ENCODE results near the gene DRC3. TPM values are rescaled to one million over a fixed set of nuclear protein-coding genes. Genes with fewer than 3 reads are reported as not detected.
A peak's percentile ranks its signal among the peaks of the same experiment; 100 is the strongest.

Gene DRC3
- total and polyA plus RNA-seq, 2 donors (not counting 3 experiments of a cell fraction or from before 2014, with no cell fraction given): 1.6 to 2.9 TPM

GRCh38 chr17:18004884-18005305 lies 32.2 kb downstream of the DRC3 start:
- FAIRE-seq (no peak), DNase-seq (ENCODE audit: low read depth, low spot score) (no peak)
- Histone ChIP-seq H3K9me1 (replicated peaks; ENCODE audit: control insufficient read depth, extremely low read depth, insufficient read depth, low read length) (no peaks in the 10 kb centered on the region), H3K27me3 (ENCODE audit: control insufficient read depth in 2 of 2, insufficient read depth in 2 of 2, low read length in 2 of 2) (no peaks in the 10 kb centered on the region), H3K9ac (replicated peaks; ENCODE audit: extremely low read depth, insufficient read depth, low read length) (no peak overlapping the region), H3K27ac (ENCODE audit: insufficient read depth, low read depth, low read length) (no peak overlapping the region), H3K9me3 (replicated peaks; ENCODE audit: control insufficient read depth, insufficient read depth, low read length) (no peaks in the 10 kb centered on the region), H3K4me2 (ENCODE audit: insufficient read depth, low read length) (no peak overlapping the region), H3K4me3 (replicated peaks in 1 of 3; ENCODE audit: insufficient read depth in 1 of 3, low read depth in 1 of 3, low read length in 3 of 3) (no peak overlapping the region), H3K4me1 (ENCODE audit: control insufficient read depth, extremely low read depth, insufficient read depth, low read length) (no peaks in the 10 kb centered on the region), H3K79me2 (ENCODE audit: control insufficient read depth, insufficient read depth, low read length) (no peaks in the 10 kb centered on the region), H4K20me1 (replicated peaks; ENCODE audit: control insufficient read depth, extremely low read depth, insufficient read depth, low read length) (no peaks in the 10 kb centered on the region), H3K36me3 (ENCODE audit: control insufficient read depth in 2 of 2, extremely low read depth in 1 of 2, insufficient read depth in 2 of 2, low read length in 2 of 2) (no peaks in the 10 kb centered on the region), H2AFZ (ENCODE audit: low read depth, low read length) (no peak overlapping the region)
- POLR2A ChIA-PET: no interaction called here
- dilution Hi-C loops (cut with MboI; ENCODE audit: extremely low pct_ligation_motif_present, low sequenced_read_pairs) (no loop called here), intact Hi-C loops (cut with micrococcal nuclease) (no loop called here)
- TF ChIP-seq JUN (IDR thresholded peaks at IDR 0.05; ENCODE audit: borderline replicate concordance, insufficient read depth, insufficient read length, low read depth): no peak
- TF ChIP-seq CTCF (IDR thresholded peaks at IDR 0.05; ENCODE audit: extremely low read depth in 1 of 2, insufficient read depth in 1 of 2, low read depth in 1 of 2, low read length in 2 of 2): peak in 1 of 2 donors; percentile 18
- BruUV-seq (replicated peaks): no TSS peak
- CTCF ChIA-PET: interaction anchor here (1.1 to 1.8 kb wide), 4 partner anchors 12 to 114 kb away, joined by 3 to 6 read pairs (median 4); no protein-coding TSS in a partner anchor

GRCh38 chr17:18005496-18005895 lies 32.8 kb downstream of the DRC3 start:
- Histone ChIP-seq H3K9ac (replicated peaks; ENCODE audit: extremely low read depth, insufficient read depth, low read length) (no peak overlapping the region), H3K27ac (ENCODE audit: insufficient read depth, low read depth, low read length) (no peak overlapping the region), H3K9me1 (replicated peaks; ENCODE audit: control insufficient read depth, extremely low read depth, insufficient read depth, low read length) (no peaks in the 10 kb centered on the region), H2AFZ (ENCODE audit: low read depth, low read length) (no peak overlapping the region), H3K79me2 (ENCODE audit: control insufficient read depth, insufficient read depth, low read length) (no peaks in the 10 kb centered on the region), H3K4me1 (ENCODE audit: control insufficient read depth, extremely low read depth, insufficient read depth, low read length) (no peaks in the 10 kb centered on the region), H3K4me3 (replicated peaks in 1 of 3; ENCODE audit: insufficient read depth in 1 of 3, low read depth in 1 of 3, low read length in 3 of 3) (no peak overlapping the region), H3K4me2 (ENCODE audit: insufficient read depth, low read length) (no peak overlapping the region), H3K27me3 (ENCODE audit: control insufficient read depth in 2 of 2, insufficient read depth in 2 of 2, low read length in 2 of 2) (no peaks in the 10 kb centered on the region), H3K36me3 (ENCODE audit: control insufficient read depth in 2 of 2, extremely low read depth in 1 of 2, insufficient read depth in 2 of 2, low read length in 2 of 2) (no peaks in the 10 kb centered on the region), H4K20me1 (replicated peaks; ENCODE audit: control insufficient read depth, extremely low read depth, insufficient read depth, low read length) (no peaks in the 10 kb centered on the region), H3K9me3 (replicated peaks; ENCODE audit: control insufficient read depth, insufficient read depth, low read length) (no peaks in the 10 kb centered on the region)
- DNase-seq (ENCODE audit: low read depth, low spot score) (no peak), FAIRE-seq (no peak)
- dilution Hi-C loops (cut with MboI; ENCODE audit: extremely low pct_ligation_motif_present, low sequenced_read_pairs): no loop called here
- intact Hi-C loops (cut with micrococcal nuclease): no loop called here
- ChIA-PET POLR2A (no interaction called here), CTCF (interaction anchor here (1.3 to 1.8 kb wide), 3 partner anchors 13 to 115 kb away, joined by 3 to 6 read pairs (median 5); no protein-coding TSS in a partner anchor)
- TF ChIP-seq MAX (IDR thresholded peaks at IDR 0.05; ENCODE audit: insufficient read depth, insufficient read length) (no peak), MYC (IDR thresholded peaks at IDR 0.05; ENCODE audit: low read depth, low read length) (no peak), GATA2 (IDR thresholded peaks at IDR 0.05; ENCODE audit: insufficient read depth, insufficient read length, low read depth, low read length) (no peak), POLR2AphosphoS5 (IDR thresholded peaks at IDR 0.05; ENCODE audit: insufficient read depth, low read depth, low read length) (no peak), FOS (IDR thresholded peaks at IDR 0.05; ENCODE audit: borderline replicate concordance, insufficient read depth, low read length) (no peak), EZH2 (IDR thresholded peaks at IDR 0.05; ENCODE audit: borderline replicate concordance, low read depth, low read length, severe bottlenecking) (no peak), POLR2A (IDR thresholded peaks at IDR 0.05; ENCODE audit: low read depth, low read length) (no peak), JUN (IDR thresholded peaks at IDR 0.05; ENCODE audit: borderline replicate concordance, insufficient read depth, insufficient read length, low read depth) (no peak), CTCF (IDR thresholded peaks at IDR 0.05; ENCODE audit: extremely low read depth in 1 of 2, insufficient read depth in 1 of 2, low read depth in 1 of 2, low read length in 2 of 2) (no peak)
- no TSS peak for BruUV-seq (replicated peaks)
